Liver (tissue), 3 donors: Measurements from ENCODE around the gene VSIG2.

Experiments
- CTCF ChIP-seq: fragments of 150-350 bp; IDR thresholded peaks from 2 replicates; pipeline ENCODE4 v1.5.1; 2017; ENCODE audit warnings: improper control_type of control experiment, low read depth, low read length; ENCODE audit not compliant: missing input control
- FOXA1 ChIP-seq: IDR thresholded peaks from 2 replicates; pipeline ENCODE4 v1.6.1; 2016; ENCODE audit warnings: antibody characterized with exemption
- GABPA ChIP-seq, 2 donors: IDR thresholded peaks in 1 of 2; conservative IDR thresholded peaks in 1 of 2; 2 replicates each; pipeline ENCODE4 v1.6.1; 2016; ENCODE audit warnings: antibody characterized with exemption in 2 of 2, mild to moderate bottlenecking in 1 of 2, moderate library complexity in 1 of 2
- REST ChIP-seq: IDR thresholded peaks from 2 replicates; pipeline ENCODE4 v1.6.1; 2016; ENCODE audit warnings: antibody characterized with exemption, mild to moderate bottlenecking
- SP1 ChIP-seq: IDR thresholded peaks from 2 replicates; pipeline ENCODE4 v1.6.1; 2018; ENCODE audit warnings: antibody characterized with exemption, mild to moderate bottlenecking
- YY1 ChIP-seq: IDR thresholded peaks from 2 replicates; pipeline ENCODE4 v1.6.1; 2016; ENCODE audit warnings: antibody characterized with exemption, mild to moderate bottlenecking
- donor health status: healthy.
- donor health status: healthy.

- TF ChIP-seq CTCF: no peak
- no peak for TF ChIP-seq REST
- no peak for TF ChIP-seq SP1
- TF ChIP-seq GABPA (IDR thresholded peaks at IDR 0.05 in 1 of 2, conservative IDR thresholded peaks at IDR 0.05 in 1 of 2): no peak
- no peak for TF ChIP-seq YY1
- no peak for TF ChIP-seq FOXA1
Measured at GRCh38 chr11:124745270-124745834, 6.7 kb downstream of the VSIG2 start.
